GM21786 (cell line): Measurements from ENCODE around the gene PLCD1.
"Not testable (repeated sequence)": the region's sequence is repeated elsewhere in the genome, so short reads cannot be mapped to it uniquely, and the experiment has no call there.

Source experiments
- ATAC-seq: cut with Tn5 transposase; IDR thresholded peaks from one replicate; pipeline ENCODE4 v1.9.1; 2021; ENCODE audit not compliant: unreplicated experiment

Gene PLCD1

GRCh38 chr3:38038447-38038911, 9.0 kb upstream of the PLCD1 start:
- no peak for ATAC-seq

- ATAC-seq: no peak
These were observed 7.5 kb upstream of the PLCD1 start for GRCh38 chr3:38036906-38037305.

- no peak for ATAC-seq
These were observed 6.8 kb upstream of the PLCD1 start for GRCh38 chr3:38036286-38036685.

- not testable (repeated sequence) for ATAC-seq
These were observed 4.9 kb upstream of the PLCD1 start for GRCh38 chr3:38034335-38034734.

GRCh38 chr3:38033586-38033985, 4.1 kb upstream of the PLCD1 start:
- not testable (repeated sequence) for ATAC-seq

- no peak for ATAC-seq
These were observed 3.0 kb upstream of the PLCD1 start for GRCh38 chr3:38032328-38032865.

GRCh38 chr3:38031022-38031994, 1.9 kb upstream of the PLCD1 start:
- ATAC-seq: no peak

GRCh38 chr3:38030126-38031021, 932 bp upstream of the PLCD1 start:
- no peak for ATAC-seq

- no peak for ATAC-seq
These were observed 651 bp downstream of the PLCD1 start for GRCh38 chr3:38028621-38029361.

- ATAC-seq: no peak
These were observed 1.7 kb downstream of the PLCD1 start for GRCh38 chr3:38027466-38028465.

GRCh38 chr3:38026856-38027255, 2.6 kb downstream of the PLCD1 start:
- ATAC-seq: no peak

- ATAC-seq: no peak
These were observed 6.3 kb downstream of the PLCD1 start for GRCh38 chr3:38022896-38023709.

- no peak for ATAC-seq
These were observed 7.1 kb downstream of the PLCD1 start for GRCh38 chr3:38022301-38022700.

- no peak for ATAC-seq
These were observed 8.2 kb downstream of the PLCD1 start for GRCh38 chr3:38021196-38021595.

GRCh38 chr3:38020342-38020726, 9.1 kb downstream of the PLCD1 start:
- ATAC-seq: no peak

GRCh38 chr3:38019658-38020341, 9.6 kb downstream of the PLCD1 start:
- no peak for ATAC-seq

GRCh38 chr3:38018296-38019266, 10.9 kb downstream of the PLCD1 start:
- ATAC-seq: no peak
